ENCODE data around the gene DDHD1.
A peak's percentile ranks its signal among the peaks of the same experiment; 100 is the strongest.

Gene DDHD1

GRCh38 chr14:53151523-53152183 is 1.5 kb downstream of the DDHD1 start:
- peak overlapping the region in 1 of 2 experiments; percentile 99 for H3K23ac ChIP-seq (ENCODE audit: low read length in 2 of 2)
- WGBS = 2% methylated on average over 25 of the region's 25 CpGs
- peak overlapping the region; percentile 91 to 97 for H3K4me3 ChIP-seq (ENCODE audit: insufficient read depth in 1 of 2, low read depth in 1 of 2, low read length in 2 of 2)
- peak overlapping the region; percentile 10 for H4K8ac ChIP-seq (ENCODE audit: low read length)
- H4K91ac ChIP-seq (ENCODE audit: low read length) = peak overlapping the region; percentile 15
- H3K36me3 ChIP-seq (ENCODE audit: control insufficient read depth in 1 of 2, insufficient read depth in 2 of 2, low read depth in 1 of 2, low read length in 2 of 2) = no peaks in the 10 kb centered on the region
- peak overlapping the region in 1 of 2 experiments; percentile 33 for H2BK12ac ChIP-seq (ENCODE audit: low read length in 2 of 2)
- no peak overlapping the region for H2BK120ac ChIP-seq (ENCODE audit: low read depth, low read length)
- H3K4ac ChIP-seq (ENCODE audit: low read depth in 1 of 2, low read length in 2 of 2) = peak overlapping the region in 1 of 2 experiments; percentile 70
- H2BK15ac ChIP-seq (ENCODE audit: low read depth, poor library complexity, severe bottlenecking) = no peak overlapping the region
- no peak overlapping the region for H2BK5ac ChIP-seq (ENCODE audit: low read depth, low read length, poor library complexity, severe bottlenecking)
- H3K18ac ChIP-seq (ENCODE audit: low read depth in 1 of 2, low read length in 2 of 2) = peak overlapping the region; percentile 46 to 94
- H3K9me3 ChIP-seq (ENCODE audit: control insufficient read depth, low read length) = no peaks in the 10 kb centered on the region
- H2AFZ ChIP-seq (ENCODE audit: low read depth, low read length) = peak overlapping the region; percentile 83
- no peak overlapping the region for H2AK5ac ChIP-seq (ENCODE audit: low read length, severe bottlenecking)
- peak overlapping the region; percentile 66 for H3K4me2 ChIP-seq (ENCODE audit: low read length, poor library complexity, severe bottlenecking)
- H3K79me1 ChIP-seq (replicated peaks; ENCODE audit: low read length, poor library complexity, severe bottlenecking) = peaks cover 12% of the 10 kb centered on the region
- peaks cover 7% of the 10 kb centered on the region for H3K4me1 ChIP-seq (ENCODE audit: control insufficient read depth, insufficient read depth, low read depth, low read length)
- peak overlapping the region in 1 of 2 experiments; percentile 97 for H3K14ac ChIP-seq (ENCODE audit: low read length in 2 of 2)
- peak; percentile 57 for DNase-seq
- no peaks in the 10 kb centered on the region for H3K27me3 ChIP-seq (ENCODE audit: control insufficient read depth in 1 of 2, insufficient read depth in 1 of 2, low read length in 2 of 2)
- peak overlapping the region; percentile 93 for H3K9ac ChIP-seq (ENCODE audit: low read length)
- no peak overlapping the region for H3K27ac ChIP-seq (ENCODE audit: low read length, poor library complexity, severe bottlenecking)

GRCh38 chr14:53149668-53150316 is 3.3 kb downstream of the DDHD1 start:
- no peak overlapping the region for H2AFZ ChIP-seq (ENCODE audit: low read depth, low read length)
- H3K27me3 ChIP-seq (ENCODE audit: control insufficient read depth in 1 of 2, insufficient read depth in 1 of 2, low read length in 2 of 2) = no peaks in the 10 kb centered on the region
- H3K79me1 ChIP-seq (replicated peaks; ENCODE audit: low read length, poor library complexity, severe bottlenecking) = peaks cover 16% of the 10 kb centered on the region
- no peak overlapping the region for H3K9ac ChIP-seq (ENCODE audit: low read length)
- H3K4ac ChIP-seq (ENCODE audit: low read depth in 1 of 2, low read length in 2 of 2) = no peak overlapping the region
- no peak overlapping the region for H3K4me2 ChIP-seq (ENCODE audit: low read length, poor library complexity, severe bottlenecking)
- 97% methylated on average over 4 of the region's 4 CpGs for WGBS
- H3K18ac ChIP-seq (ENCODE audit: low read depth in 1 of 2, low read length in 2 of 2) = no peak overlapping the region
- peak overlapping the region in 1 of 2 experiments; percentile 20 for H3K23ac ChIP-seq (ENCODE audit: low read length in 2 of 2)
- H2AK5ac ChIP-seq (ENCODE audit: low read length, severe bottlenecking) = no peak overlapping the region
- no peak overlapping the region for H2BK5ac ChIP-seq (ENCODE audit: low read depth, low read length, poor library complexity, severe bottlenecking)
- H3K36me3 ChIP-seq (ENCODE audit: control insufficient read depth in 1 of 2, insufficient read depth in 2 of 2, low read depth in 1 of 2, low read length in 2 of 2) = no peaks in the 10 kb centered on the region
- H4K91ac ChIP-seq (ENCODE audit: low read length) = no peak overlapping the region
- H4K8ac ChIP-seq (ENCODE audit: low read length) = no peak overlapping the region
- no peak overlapping the region for H3K14ac ChIP-seq (ENCODE audit: low read length in 2 of 2)
- peaks cover 7% of the 10 kb centered on the region for H3K4me1 ChIP-seq (ENCODE audit: control insufficient read depth, insufficient read depth, low read depth, low read length)
- no peak overlapping the region for H3K27ac ChIP-seq (ENCODE audit: low read length, poor library complexity, severe bottlenecking)
- DNase-seq = no peak
- H2BK12ac ChIP-seq (ENCODE audit: low read length in 2 of 2) = no peak overlapping the region
- H2BK15ac ChIP-seq (ENCODE audit: low read depth, poor library complexity, severe bottlenecking) = no peak overlapping the region
- peak overlapping the region in 1 of 2 experiments; percentile 97 for H3K4me3 ChIP-seq (ENCODE audit: insufficient read depth in 1 of 2, low read depth in 1 of 2, low read length in 2 of 2)
- no peak overlapping the region for H2BK120ac ChIP-seq (ENCODE audit: low read depth, low read length)
- peaks cover 3% of the 10 kb centered on the region for H3K9me3 ChIP-seq (ENCODE audit: control insufficient read depth, low read length)

GRCh38 chr14:53148671-53149070 is 4.5 kb downstream of the DDHD1 start:
- H2BK120ac ChIP-seq (ENCODE audit: low read depth, low read length) = no peak overlapping the region
- H3K18ac ChIP-seq (ENCODE audit: low read depth in 1 of 2, low read length in 2 of 2) = no peak overlapping the region
- no peak overlapping the region for H4K8ac ChIP-seq (ENCODE audit: low read length)
- no peak overlapping the region for H3K4ac ChIP-seq (ENCODE audit: low read depth in 1 of 2, low read length in 2 of 2)
- no peaks in the 10 kb centered on the region for H3K36me3 ChIP-seq (ENCODE audit: control insufficient read depth in 1 of 2, insufficient read depth in 2 of 2, low read depth in 1 of 2, low read length in 2 of 2)
- H2AFZ ChIP-seq (ENCODE audit: low read depth, low read length) = no peak overlapping the region
- no peak overlapping the region for H2AK5ac ChIP-seq (ENCODE audit: low read length, severe bottlenecking)
- H3K27me3 ChIP-seq (ENCODE audit: control insufficient read depth in 1 of 2, insufficient read depth in 1 of 2, low read length in 2 of 2) = no peaks in the 10 kb centered on the region
- H3K14ac ChIP-seq (ENCODE audit: low read length in 2 of 2) = no peak overlapping the region
- H3K4me1 ChIP-seq (ENCODE audit: control insufficient read depth, insufficient read depth, low read depth, low read length) = peaks cover 6% of the 10 kb centered on the region
- H3K9ac ChIP-seq (ENCODE audit: low read length) = no peak overlapping the region
- H2BK12ac ChIP-seq (ENCODE audit: low read length in 2 of 2) = no peak overlapping the region
- H2BK15ac ChIP-seq (ENCODE audit: low read depth, poor library complexity, severe bottlenecking) = no peak overlapping the region
- H4K91ac ChIP-seq (ENCODE audit: low read length) = no peak overlapping the region
- H3K4me2 ChIP-seq (ENCODE audit: low read length, poor library complexity, severe bottlenecking) = no peak overlapping the region
- peaks cover 3% of the 10 kb centered on the region for H3K9me3 ChIP-seq (ENCODE audit: control insufficient read depth, low read length)
- H3K27ac ChIP-seq (ENCODE audit: low read length, poor library complexity, severe bottlenecking) = no peak overlapping the region
- DNase-seq = no peak
- H2BK5ac ChIP-seq (ENCODE audit: low read depth, low read length, poor library complexity, severe bottlenecking) = no peak overlapping the region
- no peak overlapping the region for H3K23ac ChIP-seq (ENCODE audit: low read length in 2 of 2)
- no peak overlapping the region for H3K4me3 ChIP-seq (ENCODE audit: insufficient read depth in 1 of 2, low read depth in 1 of 2, low read length in 2 of 2)
- peaks cover 19% of the 10 kb centered on the region for H3K79me1 ChIP-seq (replicated peaks; ENCODE audit: low read length, poor library complexity, severe bottlenecking)

GRCh38 chr14:53147893-53148292 is 5.2 kb downstream of the DDHD1 start:
- Histone ChIP-seq H3K14ac (ENCODE audit: low read length in 2 of 2) (no peak overlapping the region), H3K79me1 (replicated peaks; ENCODE audit: low read length, poor library complexity, severe bottlenecking) (peaks cover 21% of the 10 kb centered on the region), H3K9ac (ENCODE audit: low read length) (no peak overlapping the region), H3K27me3 (ENCODE audit: control insufficient read depth in 1 of 2, insufficient read depth in 1 of 2, low read length in 2 of 2) (no peaks in the 10 kb centered on the region), H4K91ac (ENCODE audit: low read length) (no peak overlapping the region), H3K18ac (ENCODE audit: low read depth in 1 of 2, low read length in 2 of 2) (no peak overlapping the region), H3K4ac (ENCODE audit: low read depth in 1 of 2, low read length in 2 of 2) (no peak overlapping the region), H3K27ac (ENCODE audit: low read length, poor library complexity, severe bottlenecking) (no peak overlapping the region), H4K8ac (ENCODE audit: low read length) (no peak overlapping the region), H3K4me3 (ENCODE audit: insufficient read depth in 1 of 2, low read depth in 1 of 2, low read length in 2 of 2) (no peak overlapping the region), H2BK15ac (ENCODE audit: low read depth, poor library complexity, severe bottlenecking) (no peak overlapping the region), H2BK12ac (ENCODE audit: low read length in 2 of 2) (no peak overlapping the region), H3K4me1 (ENCODE audit: control insufficient read depth, insufficient read depth, low read depth, low read length) (peaks cover 3% of the 10 kb centered on the region), H2BK120ac (ENCODE audit: low read depth, low read length) (no peak overlapping the region), H2AFZ (ENCODE audit: low read depth, low read length) (no peak overlapping the region), H2BK5ac (ENCODE audit: low read depth, low read length, poor library complexity, severe bottlenecking) (no peak overlapping the region), H2AK5ac (ENCODE audit: low read length, severe bottlenecking) (no peak overlapping the region), H3K4me2 (ENCODE audit: low read length, poor library complexity, severe bottlenecking) (no peak overlapping the region), H3K36me3 (ENCODE audit: control insufficient read depth in 1 of 2, insufficient read depth in 2 of 2, low read depth in 1 of 2, low read length in 2 of 2) (peaks cover 0 to 2% of the 10 kb centered on the region in 2 experiments), H3K23ac (ENCODE audit: low read length in 2 of 2) (no peak overlapping the region), H3K9me3 (ENCODE audit: control insufficient read depth, low read length) (peaks cover 8% of the 10 kb centered on the region)
- WGBS = no CpG with 5 or more reads among the region's 2 CpGs
- no peak for DNase-seq
